Choroid plexus epithelial cell (primary cell): Measurements from ENCODE around the gene GPD1L.

Source experiments
- DNase-seq: peaks from one replicate; pipeline ENCODE4 v3.0.0-alpha.2; 2010; ENCODE audit warnings: low read depth
- H3K4me3 ChIP-seq: 2 replicates; pipeline ENCODE4 v1.5.1; 2011; ENCODE audit warnings: low read depth, mild to moderate bottlenecking, control low read depth, low read length, moderate library complexity
- CTCF ChIP-seq: conservative IDR thresholded peaks from 2 replicates; pipeline ENCODE4 v1.5.1; 2011; ENCODE audit warnings: low read depth, mild to moderate bottlenecking, control low read depth, inconsistent platforms, low read length, moderate library complexity

Gene GPD1L

GRCh38 chr3:32136703-32137102 is 30.3 kb downstream of the GPD1L start:
- no peak overlapping the region for H3K4me3 ChIP-seq
- DNase-seq, result no peak
- no peak for TF ChIP-seq CTCF

- no peak for DNase-seq
- H3K4me3 ChIP-seq, result no peak overlapping the region
- no peak for TF ChIP-seq CTCF
Measured at GRCh38 chr3:32137870-32138269, 31.4 kb downstream of the GPD1L start.

- no peak for TF ChIP-seq CTCF
- no peak for DNase-seq
- no peak overlapping the region for H3K4me3 ChIP-seq
Measured at GRCh38 chr3:32138545-32139104, 32.2 kb downstream of the GPD1L start.

- H3K4me3 ChIP-seq, result no peak overlapping the region
- TF ChIP-seq CTCF, result no peak
- peak; percentile 39 for DNase-seq
Measured at GRCh38 chr3:32140943-32141342, 34.5 kb downstream of the GPD1L start.

- peak; percentile 96 for DNase-seq
- H3K4me3 ChIP-seq, result no peak overlapping the region
- peak; percentile 85 for TF ChIP-seq CTCF
Measured at GRCh38 chr3:32143849-32144757, 37.7 kb downstream of the GPD1L start.

- no peak overlapping the region for H3K4me3 ChIP-seq
- DNase-seq, result no peak
- no peak for TF ChIP-seq CTCF
Measured at GRCh38 chr3:32146746-32147211, 40.4 kb downstream of the GPD1L start.
